ENCODE data around the gene CDK5.

- TF ChIP-seq POLR2AphosphoS5 (IDR thresholded peaks at IDR 0.05; ENCODE audit: low read depth, low read length) (no peak), ZBTB33 (IDR thresholded peaks at IDR 0.05; ENCODE audit: extremely low read depth, insufficient replicate concordance, low read length) (no peak), EZH2 (IDR thresholded peaks at IDR 0.05) (no peak), JUND (IDR thresholded peaks at IDR 0.05) (no peak), ATF3 (IDR thresholded peaks at IDR 0.05) (no peak), EGR1 (IDR thresholded peaks at IDR 0.05; ENCODE audit: low read depth) (no peak), CTCF (IDR thresholded peaks at IDR 0.05 in 2 of 3, conservative IDR thresholded peaks at IDR 0.05 in 1 of 3; ENCODE audit: borderline replicate concordance in 1 of 3, insufficient read depth in 1 of 3, low read depth in 2 of 3, low read length in 2 of 3) (no peak), SP1 (IDR thresholded peaks at IDR 0.05; ENCODE audit: low read depth) (no peak), FOSL1 (IDR thresholded peaks at IDR 0.05; ENCODE audit: low read depth) (no peak), SIN3A (IDR thresholded peaks at IDR 0.05; ENCODE audit: low read depth) (no peak)
Observed at GRCh38 chr7:151013356-151013732, 44.4 kb downstream of the CDK5 start.

All from HCT116 (cell line).